A673 (cell line): ENCODE data around the gene KRT86. TPM values are rescaled to one million over a fixed set of nuclear protein-coding genes. Genes with fewer than 3 reads are reported as not detected.

Experiments used
- BruUV-seq: library from RNA; stranded (reverse); fragments of 400-500 nt; replicated peaks from 2 replicates; lab custom pipeline; 2021; lab: Mats Ljungman, UMichigan
- CTCF ChIA-PET: fragments of 300-600 bp; sonication (Branson Sonifier 250); formaldehyde crosslinking; loops from one replicate; lab custom pipeline; 2022; ENCODE audit warnings: antibody characterized with exemption; lab: Charles Lee
- POLR2A ChIA-PET: fragments of 300-600 bp; sonication (Branson Sonifier 250); formaldehyde crosslinking; loops from one replicate; lab custom pipeline; 2022; ENCODE audit warnings: antibody characterized with exemption; ENCODE audit not compliant: low non-redundant PET; lab: Charles Lee
- DNase-seq: peaks from one replicate; pipeline ENCODE4 v3.0.0-alpha.2; 2015; ENCODE audit warnings: low spot score
- H3K27ac ChIP-seq: fragments of 200-600 bp; sonication (generic); 2 replicates; pipeline ENCODE4 v1.5.1; 2016; ENCODE audit warnings: mixed run types, low read depth, mild to moderate bottlenecking, mixed read lengths, antibody characterized with exemption, low read length; ENCODE audit not compliant: poor library complexity, severe bottlenecking
- H3K27me3 ChIP-seq: fragments of 200-600 bp; sonication (generic); replicated peaks from 2 replicates; pipeline ENCODE4 v1.6.1; 2017; ENCODE audit warnings: mixed run types, low read depth, mild to moderate bottlenecking, mixed read lengths, antibody characterized with exemption, low read length; ENCODE audit not compliant: insufficient read depth, poor library complexity
- H3K36me3 ChIP-seq: fragments of 200-600 bp; sonication (generic); 2 replicates; pipeline ENCODE4 v1.6.1; 2016; ENCODE audit warnings: mixed run types, mild to moderate bottlenecking, mixed read lengths, antibody characterized with exemption, low read length; ENCODE audit not compliant: insufficient read depth, poor library complexity, severe bottlenecking
- H3K4me1 ChIP-seq: fragments of 200-600 bp; sonication (generic); 2 replicates; pipeline ENCODE4 v1.6.1; 2017; ENCODE audit warnings: mixed run types, mild to moderate bottlenecking, mixed read lengths, antibody characterized with exemption, low read length; ENCODE audit not compliant: insufficient read depth, poor library complexity, severe bottlenecking
- H3K4me3 ChIP-seq: fragments of 200-600 bp; sonication (generic); 2 replicates; pipeline ENCODE4 v1.5.1; 2016; ENCODE audit warnings: low read depth, mixed run types, mild to moderate bottlenecking, mixed read lengths, low read length; ENCODE audit not compliant: poor library complexity, severe bottlenecking
- H3K9me3 ChIP-seq: fragments of 200-600 bp; sonication (generic); 2 replicates; pipeline ENCODE4 v1.6.1; 2016; ENCODE audit warnings: mixed run types, low read depth, mild to moderate bottlenecking, mixed read lengths, antibody characterized with exemption, low read length; ENCODE audit not compliant: poor library complexity, severe bottlenecking
- CTCF ChIP-seq: fragments of 300-800, 200-600 bp; sonication (generic); conservative IDR thresholded peaks from 2 replicates; pipeline ENCODE4 v1.5.1; 2017; ENCODE audit warnings: low read depth, mild to moderate bottlenecking, antibody characterized with exemption, low read length, moderate library complexity, mixed read lengths
- EZH2 ChIP-seq: fragments of 200-600 bp; sonication (generic); IDR thresholded peaks from 2 replicates; pipeline ENCODE4 v1.6.1; 2017; ENCODE audit warnings: borderline replicate concordance, low read depth, mild to moderate bottlenecking, mixed read lengths, antibody characterized with exemption, low read length; ENCODE audit not compliant: poor library complexity, severe bottlenecking
- intact Hi-C: fragments of 100-400 bp; cut with micrococcal nuclease; formaldehyde crosslinking; loops from one replicate; pipeline ENCODE4 v1.10.0; 2022; ENCODE audit not compliant: unreplicated experiment
- total RNA-seq: library from RNA; stranded (reverse); gene quantifications from 2 replicates; pipeline ENCODE4 v1.2.3, GENCODE V29; 2021

The KRT86 gene
- total RNA-seq, 1 experiment from 2014 or later, result not detected

- TF ChIP-seq EZH2 (no peak), CTCF (no peak)
- Histone ChIP-seq H3K36me3 (no peaks in the 10 kb centered on the region), H3K27me3 (no peaks in the 10 kb centered on the region), H3K27ac (no peak overlapping the region), H3K4me3 (no peak overlapping the region), H3K4me1 (no peaks in the 10 kb centered on the region), H3K9me3 (no peaks in the 10 kb centered on the region)
- no peak for DNase-seq
- no TSS peak for BruUV-seq
- CTCF ChIA-PET, result interaction anchor here (1.2 kb wide), 1 partner anchor 45 kb away, joined by 3 read pairs; no protein-coding TSS in a partner anchor
- intact Hi-C loops, result no loop called here
- POLR2A ChIA-PET, result no interaction called here
Observed at GRCh38 chr12:52324153-52324444, 49.7 kb downstream of the KRT86 start.

GRCh38 chr12:52327052-52327829, 52.8 kb downstream of the KRT86 start:
- BruUV-seq, result no TSS peak
- no peaks in the 10 kb centered on the region for H3K36me3 ChIP-seq
- H3K4me3 ChIP-seq, result no peak overlapping the region
- peak; percentile 97 for TF ChIP-seq CTCF
- TF ChIP-seq EZH2, result no peak
- DNase-seq, result peak; percentile 92
- POLR2A ChIA-PET, result interaction anchor here (0.6 kb wide), 1 partner anchor 19 kb away, joined by 4 read pairs; no protein-coding TSS in a partner anchor
- no peak overlapping the region for H3K27ac ChIP-seq
- intact Hi-C loops, result loop anchor here (1.0 kb wide), 1 partner anchor 171 kb away; no protein-coding TSS in a partner anchor
- H3K9me3 ChIP-seq, result no peaks in the 10 kb centered on the region
- no peaks in the 10 kb centered on the region for H3K27me3 ChIP-seq
- CTCF ChIA-PET, result interaction anchor here (0.5 to 1.8 kb wide), 13 partner anchors 9 to 554 kb away, joined by 3 to 9 read pairs (median 6); no protein-coding TSS in a partner anchor
- no peaks in the 10 kb centered on the region for H3K4me1 ChIP-seq

- Histone ChIP-seq H3K27me3 (no peaks in the 10 kb centered on the region), H3K4me1 (no peaks in the 10 kb centered on the region), H3K27ac (no peak overlapping the region), H3K36me3 (no peaks in the 10 kb centered on the region), H3K4me3 (no peak overlapping the region), H3K9me3 (no peaks in the 10 kb centered on the region)
- DNase-seq, result no peak
- no TSS peak for BruUV-seq
- intact Hi-C loops, result loop anchor here (1.0 kb wide), 1 partner anchor 172 kb away; no protein-coding TSS in a partner anchor
- CTCF ChIA-PET, result interaction anchor here (0.5 to 1.8 kb wide), 13 partner anchors 9 to 554 kb away, joined by 3 to 9 read pairs (median 6); no protein-coding TSS in a partner anchor
- POLR2A ChIA-PET, result interaction anchor here (0.7 kb wide), 1 partner anchor 12 kb away, joined by 3 read pairs; no protein-coding TSS in a partner anchor
- TF ChIP-seq EZH2 (no peak), CTCF (no peak)
Observed at GRCh38 chr12:52327830-52328500, 53.5 kb downstream of the KRT86 start.
